ENCODE data around the gene RIGI. TPM values are rescaled to one million over a fixed set of nuclear protein-coding genes. Genes with fewer than 3 reads are reported as not detected.

The RIGI gene
- 10 to 100 TPM in 2 of 5 donors, 1 to 10 TPM in 3; 1.7 to 14.9 (median 3.1) TPM for total RNA-seq
- 1 to 10 TPM; 3.1 to 3.9 (median 3.8) TPM for polyA plus RNA-seq
- long read RNA-seq, donor 1 = 0 reads
- long read RNA-seq, donor 2 = 0 reads
- long read RNA-seq, donor 3 = 0 reads
- long read RNA-seq, donor 4, full-length matches to known transcripts = 1 of 1 reads
- long read RNA-seq, donor 4, partial matches to known transcripts = 0 of 1 reads
- long read RNA-seq, donor 4, other reads (novel, unspliced or antisense) = 0 of 1 reads
- long read RNA-seq, donor 5 = 0 reads
- long read RNA-seq, donor 6, full-length matches to known transcripts = 1 of 1 reads
- long read RNA-seq, donor 6, partial matches to known transcripts = 0 of 1 reads
- long read RNA-seq, donor 6, other reads (novel, unspliced or antisense) = 0 of 1 reads
- long read RNA-seq, donor 7 = 0 reads
- long read RNA-seq, donor 8, full-length matches to known transcripts = 1 of 41 reads
- long read RNA-seq, donor 8, partial matches to known transcripts = 7 of 41 reads
- long read RNA-seq, donor 8, other reads (novel, unspliced or antisense) = 33 of 41 reads
- long read RNA-seq, donor 9 = 0 reads
- long read RNA-seq, donor 10 = 0 reads

- intact Hi-C loops (cut with DNase I; ENCODE audit: low total_unique reads) = no loop called here
- peak within 1 kb of the TSS; percentile 59 to 75 (median 64) for H3K4me3 ChIP-seq
- peak in 1 of 4 donors; percentile 25 for TF ChIP-seq POLR2A (IDR thresholded peaks at IDR 0.05)
- peak; percentile 78 to 91 (median 85) for TF ChIP-seq POLR2AphosphoS5 (IDR thresholded peaks at IDR 0.05)
- no peak for TF ChIP-seq EP300 (IDR thresholded peaks at IDR 0.05)
- TF ChIP-seq, protein P1, sequence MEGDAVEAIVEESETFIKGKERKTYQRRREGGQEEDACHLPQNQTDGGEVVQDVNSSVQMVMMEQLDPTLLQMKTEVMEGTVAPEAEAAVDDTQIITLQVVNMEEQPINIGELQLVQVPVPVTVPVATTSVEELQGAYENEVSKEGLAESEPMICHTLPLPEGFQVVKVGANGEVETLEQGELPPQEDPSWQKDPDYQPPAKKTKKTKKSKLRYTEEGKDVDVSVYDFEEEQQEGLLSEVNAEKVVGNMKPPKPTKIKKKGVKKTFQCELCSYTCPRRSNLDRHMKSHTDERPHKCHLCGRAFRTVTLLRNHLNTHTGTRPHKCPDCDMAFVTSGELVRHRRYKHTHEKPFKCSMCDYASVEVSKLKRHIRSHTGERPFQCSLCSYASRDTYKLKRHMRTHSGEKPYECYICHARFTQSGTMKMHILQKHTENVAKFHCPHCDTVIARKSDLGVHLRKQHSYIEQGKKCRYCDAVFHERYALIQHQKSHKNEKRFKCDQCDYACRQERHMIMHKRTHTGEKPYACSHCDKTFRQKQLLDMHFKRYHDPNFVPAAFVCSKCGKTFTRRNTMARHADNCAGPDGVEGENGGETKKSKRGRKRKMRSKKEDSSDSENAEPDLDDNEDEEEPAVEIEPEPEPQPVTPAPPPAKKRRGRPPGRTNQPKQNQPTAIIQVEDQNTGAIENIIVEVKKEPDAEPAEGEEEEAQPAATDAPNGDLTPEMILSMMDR (IDR thresholded peaks at IDR 0.05) = peak in 4 of 7 experiments; percentile 27 to 65 (median 44)
- no peaks in the 10 kb centered on the region for H3K27me3 ChIP-seq
- H3K4me1 ChIP-seq = peaks cover 4 to 43% (median 17%) of the 10 kb centered on the region in 4 donors
- no peaks in the 10 kb centered on the region for H3K36me3 ChIP-seq
- H3K27ac ChIP-seq = peak within 1 kb of the TSS; percentile 83 to 93 (median 92)
- WGBS, 5 donors = 0 to 1% (median 0%) methylated on average over 37 of the region's 37 CpGs
- H3K9me3 ChIP-seq = no peaks in the 10 kb centered on the region
- DNase-seq = peak; percentile 94 to 97
These were observed at the start of gene RIGI for GRCh38 chr9:32526041-32526706. Gene RIGI (minus strand): TSS chr9:32526196. CDS start chr9:32526166, 30 bp downstream.

DNA sequence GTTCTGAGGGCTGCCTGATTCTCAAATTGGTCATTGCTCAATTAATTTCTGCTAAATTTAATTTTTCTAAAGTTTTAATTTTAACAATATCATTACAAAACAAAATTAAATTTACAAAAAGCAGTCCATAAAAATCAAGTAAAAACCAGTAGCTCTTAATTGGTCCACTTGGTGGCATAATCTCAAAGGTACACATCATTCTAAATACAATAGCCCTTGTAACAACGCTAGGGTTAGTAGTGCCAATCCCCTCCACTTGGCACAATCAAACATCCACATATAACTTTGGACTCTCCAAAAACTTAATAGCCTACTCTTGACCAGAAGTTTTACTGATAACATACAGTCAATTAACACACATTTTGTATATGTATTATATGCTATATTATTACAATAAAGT, 48.9 kb upstream of the RIGI start:
- Histone ChIP-seq H3K9me3 (no peaks in the 10 kb centered on the region), H3K36me3 (peaks cover 0 to 7% (median 2%) of the 10 kb centered on the region in 4 donors), H3K27me3 (no peaks in the 10 kb centered on the region), H3K4me1 (peaks cover 0 to 36% (median 26%) of the 10 kb centered on the region in 4 donors), H3K4me3 (no peak overlapping the region), H3K27ac (no peak overlapping the region)
- DNase-seq = no peak
- intact Hi-C loops (cut with DNase I; ENCODE audit: low total_unique reads) = no loop called here
- TF ChIP-seq, protein P1 (IDR thresholded peaks at IDR 0.05) = no peak
- TF ChIP-seq POLR2A (IDR thresholded peaks at IDR 0.05) (no peak), EP300 (IDR thresholded peaks at IDR 0.05) (no peak), POLR2AphosphoS5 (IDR thresholded peaks at IDR 0.05) (no peak)
- WGBS, 5 donors = 23 to 43% (median 35%) methylated on average over 1 of the region's 1 CpG

DNA sequence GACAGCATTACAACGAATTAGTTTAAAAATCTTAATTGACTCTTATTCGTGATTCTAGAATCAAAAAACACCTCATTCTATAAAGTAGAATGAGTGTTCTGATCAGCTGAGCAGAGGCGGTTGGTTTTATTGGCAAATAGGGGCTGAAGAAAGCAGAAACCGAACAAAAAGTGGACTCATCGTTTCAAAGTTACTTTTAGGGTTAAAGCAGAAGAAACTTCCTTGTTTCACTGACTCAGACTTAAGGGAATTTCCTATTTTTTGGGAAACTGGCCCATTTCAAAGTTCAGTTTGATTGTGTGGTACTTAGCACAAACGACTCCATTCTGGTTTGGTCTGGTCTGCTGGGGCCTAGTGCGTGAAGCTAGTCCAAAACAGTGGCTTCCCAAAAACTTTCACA, 47.8 kb upstream of the RIGI start:
- intact Hi-C loops (cut with DNase I; ENCODE audit: low total_unique reads) = no loop called here
- DNase-seq = no peak
- TF ChIP-seq EP300 (IDR thresholded peaks at IDR 0.05) = no peak
- TF ChIP-seq POLR2AphosphoS5 (IDR thresholded peaks at IDR 0.05) = no peak
- TF ChIP-seq POLR2A (IDR thresholded peaks at IDR 0.05) = no peak
- TF ChIP-seq, protein P1 (IDR thresholded peaks at IDR 0.05) = no peak
- 84 to 90% (median 88%) methylated on average over 7 of the region's 7 CpGs for WGBS, 5 donors
- H3K27me3 ChIP-seq = no peaks in the 10 kb centered on the region
- H3K9me3 ChIP-seq = no peaks in the 10 kb centered on the region
- H3K36me3 ChIP-seq = peaks cover 0 to 17% (median 9%) of the 10 kb centered on the region in 4 donors
- H3K27ac ChIP-seq = peak overlapping the region in 4 of 5 donors; percentile 91 to 96 (median 92)
- peaks cover 0 to 38% (median 22%) of the 10 kb centered on the region in 4 donors for H3K4me1 ChIP-seq
- H3K4me3 ChIP-seq = peak overlapping the region in 2 of 4 donors; percentile 79

DNA sequence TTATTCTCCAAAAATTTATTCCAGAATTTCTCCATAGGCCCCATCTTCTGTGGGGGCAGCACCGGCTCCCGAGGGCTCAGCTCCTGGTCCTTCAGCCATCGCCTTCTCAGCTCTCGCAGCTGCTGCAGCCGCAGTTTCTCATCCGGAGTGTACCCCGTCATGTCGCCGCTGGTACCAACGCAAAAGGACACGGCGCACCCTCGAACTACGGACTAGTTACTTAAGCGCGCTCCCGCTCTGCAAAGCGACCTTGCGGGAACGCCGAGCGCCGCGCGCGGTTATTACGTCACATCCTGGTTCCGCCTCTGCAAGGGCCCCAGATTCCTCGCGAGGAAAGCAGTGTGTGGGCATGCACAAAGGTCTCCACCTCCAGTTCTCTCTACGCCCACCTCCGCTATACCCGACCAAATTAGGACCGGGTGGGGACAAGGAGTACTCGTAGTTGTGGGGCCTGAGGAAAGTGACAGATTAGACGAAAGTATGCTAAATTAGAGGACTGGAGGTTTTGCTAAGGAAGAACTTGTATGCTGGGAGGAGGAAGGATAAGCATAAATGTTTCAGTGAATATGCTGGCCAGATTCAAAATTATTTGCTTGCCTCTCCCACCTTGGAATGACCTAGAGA, 47.0 kb upstream of the RIGI start, which contains the start of gene NDUFB6:
Gene NDUFB6, minus strand, starts transcription at position 260 of the 624 bp plus-strand sequence. Its CDS starts 99 bp downstream, at position 161.
- H3K9me3 ChIP-seq = no peaks in the 10 kb centered on the region
- 0% methylated on average over 36 of the region's 36 CpGs for WGBS, 5 donors
- no peaks in the 10 kb centered on the region for H3K27me3 ChIP-seq
- peak within 1 kb of the TSS; percentile 73 to 98 (median 79) for H3K4me3 ChIP-seq
- TF ChIP-seq, protein P1 (IDR thresholded peaks at IDR 0.05) = no peak
- peak; percentile 86 to 97 (median 94) for TF ChIP-seq POLR2AphosphoS5 (IDR thresholded peaks at IDR 0.05)
- TF ChIP-seq POLR2A (IDR thresholded peaks at IDR 0.05) = peak in 1 of 4 donors; percentile 65
- no peak for TF ChIP-seq EP300 (IDR thresholded peaks at IDR 0.05)
- H3K4me1 ChIP-seq = peaks cover 0 to 38% (median 22%) of the 10 kb centered on the region in 4 donors
- DNase-seq = peak; percentile 95 to 98
- intact Hi-C loops (cut with DNase I; ENCODE audit: low total_unique reads) = no loop called here
- peaks cover 0 to 21% (median 15%) of the 10 kb centered on the region in 4 donors for H3K36me3 ChIP-seq
- H3K27ac ChIP-seq = peak within 1 kb of the TSS; percentile 91 to 98 (median 93)
